Measurements from ENCODE around the gene POLE3.
"Not testable (repeated sequence)": the region's sequence is repeated elsewhere in the genome, so short reads cannot be mapped to it uniquely, and the experiment has no call there.

The POLE3 gene

GRCh38 chr9:113373676-113374392 is 36.6 kb downstream of the POLE3 start:
- H3K27me3 ChIP-seq (ENCODE audit: control insufficient read depth in 1 of 2, insufficient read depth in 2 of 2, low read length in 2 of 2): no peaks in the 10 kb centered on the region
- no peak overlapping the region for H3K4me3 ChIP-seq (ENCODE audit: low read depth in 1 of 2, low read length in 2 of 2)
- no peaks in the 10 kb centered on the region for H3K9me3 ChIP-seq (ENCODE audit: low read length)
- H3K27ac ChIP-seq (ENCODE audit: low read depth, low read length): no peak overlapping the region
- peaks cover 17% of the 10 kb centered on the region for H3K36me3 ChIP-seq (ENCODE audit: insufficient read depth, low read length)
- peaks cover 10% of the 10 kb centered on the region for H3K4me1 ChIP-seq (ENCODE audit: insufficient read depth, low read length)
- H3K9ac ChIP-seq (ENCODE audit: low read length): no peak overlapping the region

DNA sequence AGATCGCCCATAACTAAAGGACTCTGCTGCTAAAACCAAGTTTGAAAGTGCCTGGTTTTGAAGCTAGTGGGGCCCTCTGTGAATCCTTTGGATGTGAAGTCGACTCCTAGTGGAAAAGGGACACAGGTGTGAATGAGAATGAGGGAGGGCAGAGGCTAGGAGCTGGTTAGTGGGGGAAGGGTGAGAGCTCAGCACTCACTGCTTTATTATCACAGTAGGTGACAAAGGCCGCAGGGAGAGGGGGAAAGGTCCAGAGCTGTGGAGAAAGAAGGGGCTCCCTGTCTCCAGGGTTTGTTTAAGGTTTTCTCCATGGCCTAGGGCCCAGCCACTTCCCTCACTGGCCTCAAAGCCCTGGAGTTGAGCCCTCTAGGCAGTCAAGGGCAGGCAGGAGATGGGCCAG is 37.2 kb downstream of the POLE3 start:
- H3K4me1 ChIP-seq (ENCODE audit: insufficient read depth, low read length): peaks cover 10% of the 10 kb centered on the region
- no peak overlapping the region for H3K9ac ChIP-seq (ENCODE audit: low read length)
- H3K4me3 ChIP-seq (ENCODE audit: low read depth in 1 of 2, low read length in 2 of 2): no peak overlapping the region

GRCh38 chr9:113372059-113372458 is 38.4 kb downstream of the POLE3 start:
- peaks cover 17% of the 10 kb centered on the region for H3K36me3 ChIP-seq (ENCODE audit: insufficient read depth, low read length)
- no peak overlapping the region for H3K27ac ChIP-seq (ENCODE audit: low read depth, low read length)
- H3K9ac ChIP-seq (ENCODE audit: low read length): no peak overlapping the region
- H3K4me1 ChIP-seq (ENCODE audit: insufficient read depth, low read length): peaks cover 10% of the 10 kb centered on the region
- H3K4me3 ChIP-seq (ENCODE audit: low read depth in 1 of 2, low read length in 2 of 2): no peak overlapping the region
- H3K27me3 ChIP-seq (ENCODE audit: control insufficient read depth in 1 of 2, insufficient read depth in 2 of 2, low read length in 2 of 2): no peaks in the 10 kb centered on the region
- H3K9me3 ChIP-seq (ENCODE audit: low read length): no peaks in the 10 kb centered on the region

More for the DNA sequence above, 37.2 kb downstream of the POLE3 start:
- Histone ChIP-seq H3K27me3 (ENCODE audit: control insufficient read depth in 1 of 2, insufficient read depth in 2 of 2, low read length in 2 of 2) (no peaks in the 10 kb centered on the region), H3K36me3 (ENCODE audit: insufficient read depth, low read length) (peaks cover 17% of the 10 kb centered on the region), H3K27ac (ENCODE audit: low read depth, low read length) (no peak overlapping the region), H3K9me3 (ENCODE audit: low read length) (no peaks in the 10 kb centered on the region)

DNA sequence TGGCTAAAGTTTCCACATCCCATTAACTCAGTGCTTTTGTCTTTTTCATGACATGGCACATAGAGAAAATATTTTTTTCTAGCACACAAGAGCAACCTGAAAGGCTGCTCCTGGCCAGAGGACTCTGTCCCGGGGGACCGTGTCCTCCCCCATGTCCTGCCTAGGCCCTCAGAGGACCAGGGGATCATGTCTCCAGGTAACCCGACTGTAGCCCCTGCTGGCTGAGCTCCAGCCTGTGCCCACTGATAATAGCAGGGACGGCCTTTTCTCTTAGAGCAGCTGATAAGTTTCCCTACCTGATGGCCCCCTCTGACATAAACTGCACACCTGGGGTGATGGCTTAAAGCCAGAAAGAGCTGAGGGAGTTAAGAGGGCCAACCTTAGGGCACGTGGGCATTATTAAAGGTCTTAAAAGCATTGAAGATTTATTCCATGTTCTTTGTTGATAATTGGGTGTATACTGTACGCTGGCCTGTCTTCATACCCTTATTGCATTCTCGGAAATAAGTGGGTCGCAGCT is 39.6 kb downstream of the POLE3 start:
- no peak overlapping the region for H3K27ac ChIP-seq (ENCODE audit: low read depth, low read length)
- peaks cover 17% of the 10 kb centered on the region for H3K36me3 ChIP-seq (ENCODE audit: insufficient read depth, low read length)
- H3K9ac ChIP-seq (ENCODE audit: low read length): no peak overlapping the region
- H3K4me1 ChIP-seq (ENCODE audit: insufficient read depth, low read length): peaks cover 7% of the 10 kb centered on the region
- no peak overlapping the region for H3K4me3 ChIP-seq (ENCODE audit: low read depth in 1 of 2, low read length in 2 of 2)
- H3K9me3 ChIP-seq (ENCODE audit: low read length): no peaks in the 10 kb centered on the region
- no peaks in the 10 kb centered on the region for H3K27me3 ChIP-seq (ENCODE audit: control insufficient read depth in 1 of 2, insufficient read depth in 2 of 2, low read length in 2 of 2)

DNA sequence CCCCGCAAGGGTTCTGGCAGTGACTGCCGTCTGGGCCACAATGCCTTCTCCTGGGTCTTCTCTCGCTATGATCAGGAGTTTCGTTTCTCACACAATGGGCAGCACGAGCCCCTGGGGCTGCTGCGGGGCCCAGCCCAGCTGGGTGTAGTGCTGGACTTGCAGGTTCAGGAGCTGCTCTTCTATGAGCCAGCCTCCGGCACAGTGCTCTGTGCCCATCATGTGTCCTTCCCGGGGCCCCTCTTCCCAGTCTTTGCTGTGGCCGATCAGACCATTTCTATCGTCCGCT is 40.7 kb downstream of the POLE3 start:
- peaks cover 17% of the 10 kb centered on the region for H3K36me3 ChIP-seq (ENCODE audit: insufficient read depth, low read length)
- no peak overlapping the region for H3K4me3 ChIP-seq (ENCODE audit: low read depth in 1 of 2, low read length in 2 of 2)
- H3K9me3 ChIP-seq (ENCODE audit: low read length): no peaks in the 10 kb centered on the region
- no peak overlapping the region for H3K9ac ChIP-seq (ENCODE audit: low read length)
- H3K27ac ChIP-seq (ENCODE audit: low read depth, low read length): no peak overlapping the region
- no peaks in the 10 kb centered on the region for H3K4me1 ChIP-seq (ENCODE audit: insufficient read depth, low read length)
- no peaks in the 10 kb centered on the region for H3K27me3 ChIP-seq (ENCODE audit: control insufficient read depth in 1 of 2, insufficient read depth in 2 of 2, low read length in 2 of 2)

- H3K4me3 ChIP-seq (ENCODE audit: low read depth in 1 of 2, low read length in 2 of 2): no peak overlapping the region
Measured at GRCh38 chr9:113368982-113369854, 41.3 kb downstream of the POLE3 start.

GRCh38 chr9:113368348-113368981 is 42.0 kb downstream of the POLE3 start:
- Histone ChIP-seq H3K36me3 (ENCODE audit: insufficient read depth, low read length) (peaks cover 5% of the 10 kb centered on the region), H3K27ac (ENCODE audit: low read depth, low read length) (no peak overlapping the region), H3K4me1 (ENCODE audit: insufficient read depth, low read length) (no peaks in the 10 kb centered on the region), H3K4me3 (ENCODE audit: low read depth in 1 of 2, low read length in 2 of 2) (no peak overlapping the region), H3K27me3 (ENCODE audit: control insufficient read depth in 1 of 2, insufficient read depth in 2 of 2, low read length in 2 of 2) (no peaks in the 10 kb centered on the region), H3K9ac (ENCODE audit: low read length) (no peak overlapping the region), H3K9me3 (ENCODE audit: low read length) (no peaks in the 10 kb centered on the region)

More at GRCh38 chr9:113368982-113369854, 41.3 kb downstream of the POLE3 start:
- Histone ChIP-seq H3K36me3 (ENCODE audit: insufficient read depth, low read length) (peaks cover 12% of the 10 kb centered on the region), H3K9me3 (ENCODE audit: low read length) (no peaks in the 10 kb centered on the region), H3K27ac (ENCODE audit: low read depth, low read length) (no peak overlapping the region), H3K4me1 (ENCODE audit: insufficient read depth, low read length) (no peaks in the 10 kb centered on the region), H3K27me3 (ENCODE audit: control insufficient read depth in 1 of 2, insufficient read depth in 2 of 2, low read length in 2 of 2) (no peaks in the 10 kb centered on the region), H3K9ac (ENCODE audit: low read length) (no peak overlapping the region)

GRCh38 chr9:113365652-113366051 is 44.8 kb downstream of the POLE3 start:
- not testable (repeated sequence) for H3K27ac ChIP-seq (ENCODE audit: low read depth, low read length); H3K9ac ChIP-seq (ENCODE audit: low read length); H3K4me1 ChIP-seq (ENCODE audit: insufficient read depth, low read length); H3K9me3 ChIP-seq (ENCODE audit: low read length); H3K36me3 ChIP-seq (ENCODE audit: insufficient read depth, low read length); H3K27me3 ChIP-seq (ENCODE audit: control insufficient read depth in 1 of 2, insufficient read depth in 2 of 2, low read length in 2 of 2); H3K4me3 ChIP-seq (ENCODE audit: low read depth in 1 of 2, low read length in 2 of 2)

DNA sequence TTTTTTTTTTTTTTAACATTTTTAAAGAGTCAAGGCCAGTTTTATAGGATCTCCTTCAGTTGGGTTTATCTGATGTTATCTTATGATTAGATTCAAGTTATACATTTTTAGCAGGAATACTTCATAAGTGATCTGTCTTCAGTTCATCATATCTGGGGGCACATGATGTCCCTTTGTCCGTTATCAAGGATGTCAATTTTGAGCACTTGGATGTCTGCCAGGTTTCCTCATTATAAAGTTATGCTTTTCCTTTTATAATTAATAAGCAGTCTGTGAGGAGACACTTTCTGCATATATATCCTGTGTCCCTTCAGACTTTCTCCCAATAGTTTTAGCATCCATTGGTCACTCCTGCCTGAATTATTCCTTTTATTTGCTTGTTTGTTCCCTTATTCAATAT is 45.5 kb downstream of the POLE3 start:
- no peak overlapping the region for H3K27ac ChIP-seq (ENCODE audit: low read depth, low read length)
- no peak overlapping the region for H3K4me3 ChIP-seq (ENCODE audit: low read depth in 1 of 2, low read length in 2 of 2)
- H3K36me3 ChIP-seq (ENCODE audit: insufficient read depth, low read length): no peaks in the 10 kb centered on the region
- H3K27me3 ChIP-seq (ENCODE audit: control insufficient read depth in 1 of 2, insufficient read depth in 2 of 2, low read length in 2 of 2): no peaks in the 10 kb centered on the region
- no peak overlapping the region for H3K9ac ChIP-seq (ENCODE audit: low read length)
- no peaks in the 10 kb centered on the region for H3K9me3 ChIP-seq (ENCODE audit: low read length)
- H3K4me1 ChIP-seq (ENCODE audit: insufficient read depth, low read length): no peaks in the 10 kb centered on the region

- no peaks in the 10 kb centered on the region for H3K9me3 ChIP-seq (ENCODE audit: low read length)
- no peaks in the 10 kb centered on the region for H3K4me1 ChIP-seq (ENCODE audit: insufficient read depth, low read length)
- no peak overlapping the region for H3K9ac ChIP-seq (ENCODE audit: low read length)
- no peak overlapping the region for H3K27ac ChIP-seq (ENCODE audit: low read depth, low read length)
- H3K4me3 ChIP-seq (ENCODE audit: low read depth in 1 of 2, low read length in 2 of 2): no peak overlapping the region
- no peaks in the 10 kb centered on the region for H3K36me3 ChIP-seq (ENCODE audit: insufficient read depth, low read length)
- H3K27me3 ChIP-seq (ENCODE audit: control insufficient read depth in 1 of 2, insufficient read depth in 2 of 2, low read length in 2 of 2): no peaks in the 10 kb centered on the region
Measured at GRCh38 chr9:113363336-113363735, 47.1 kb downstream of the POLE3 start.

GRCh38 chr9:113361304-113362018 is 49.0 kb downstream of the POLE3 start:
- H3K27me3 ChIP-seq (ENCODE audit: control insufficient read depth in 1 of 2, insufficient read depth in 2 of 2, low read length in 2 of 2): no peaks in the 10 kb centered on the region
- H3K9me3 ChIP-seq (ENCODE audit: low read length): no peaks in the 10 kb centered on the region
- H3K27ac ChIP-seq (ENCODE audit: low read depth, low read length): no peak overlapping the region
- no peak overlapping the region for H3K9ac ChIP-seq (ENCODE audit: low read length)
- H3K4me1 ChIP-seq (ENCODE audit: insufficient read depth, low read length): no peaks in the 10 kb centered on the region
- H3K4me3 ChIP-seq (ENCODE audit: low read depth in 1 of 2, low read length in 2 of 2): no peak overlapping the region
- no peaks in the 10 kb centered on the region for H3K36me3 ChIP-seq (ENCODE audit: insufficient read depth, low read length)
